Right lobe of liver (tissue), 6 donors: ENCODE data around the gene RPTOR. TPM values are rescaled to one million over a fixed set of nuclear protein-coding genes. Genes with fewer than 3 reads are reported as not detected.

Source experiments
- ATAC-seq, 4 donors: fragments of 200-7000 bp; cut with Tn5 transposase; one replicate each; pipeline ENCODE4 v1.9.1; 2020; ENCODE audit warnings: mild to moderate bottlenecking in 4 of 4, moderate library complexity in 4 of 4
- DNase-seq, 3 donors: peaks; one replicate each; pipeline ENCODE4 v3.0.0-alpha.2; 2020
- H3K27ac ChIP-seq, 3 donors: fragments of 200-600 bp; one replicate each; pipeline ENCODE4 v1.8.0; 2022
- H3K27me3 ChIP-seq, 2 donors: fragments of 200-600 bp; one replicate each; pipeline ENCODE4 v1.8.0; 2022
- H3K36me3 ChIP-seq, 4 donors: fragments of 200-600 bp; sonication (generic) in 1 of 4; one replicate each; pipeline versions ENCODE4 v1.5.1 to v1.8.0; 2017 to 2022; ENCODE audit warnings: control low read depth in 1 of 4
- H3K4me1 ChIP-seq, 4 donors: fragments of 200-600 bp; sonication (generic) in 1 of 4; one replicate each; pipeline versions ENCODE4 v1.5.1 to v1.8.0; 2017 to 2022; ENCODE audit warnings: control low read depth in 1 of 4
- H3K4me3 ChIP-seq, 3 donors: fragments of 200-600 bp; one replicate each; pipeline ENCODE4 v1.8.0; 2022
- H3K9me3 ChIP-seq, 4 donors: fragments of 200-600 bp; sonication (generic) in 1 of 4; one replicate each; pipeline versions ENCODE4 v1.5.1 to v1.8.0; 2017 to 2022; ENCODE audit warnings: control low read depth in 1 of 4
- POLR2A ChIP-seq: fragments of 450-650 bp; IDR thresholded peaks from one replicate; pipeline ENCODE4 v1.6.1; 2017; ENCODE audit warnings: antibody characterized with exemption, mild to moderate bottlenecking
- WGBS: methylation state at CpG from one replicate; pipeline ENCODE4 v1.1.6; 2018; ENCODE audit warnings: low coverage, low lambda C conversion rate; ENCODE audit not compliant: insufficient coverage; ENCODE audit errors: missing lambda C conversion rate; 5-methylcytosine and 5-hydroxymethylcytosine counted together
- intact Hi-C, 2 donors: fragments of 100-400 bp; cut with DNase I; formaldehyde crosslinking; loops; one replicate each; pipeline versions ENCODE4 v1.11.2 to v1.14.1; 2022
- total RNA-seq, 6 experiments: library from RNA; depleted of rRNA in 2 of 6; stranded (reverse); fragments of >200 nt in 2 of 6; fragmentation: NEBNext Ultra II Directional in 3 of 6; extraction: Animal tissue kit (Norgen Biotek cat#: 25700) in 3 of 6; gene quantifications; one replicate each; pipeline versions ENCODE4 v1.1.0 to v1.2.4, GENCODE V29; 2016 to 2023
- TF ChIP-seq, protein P1 (sequence below), 4 donors: fragments of 200-600 bp in 3 of 4; fragments of 450-650 bp in 1 of 4; IDR thresholded peaks; one replicate each; pipeline versions ENCODE4 v1.5.1 to v1.8.0; 2016 to 2022; ENCODE audit warnings: antibody characterized with exemption in 4 of 4, mild to moderate bottlenecking in 2 of 4
- donor health status: DM: no; HTN: yes; CAD: no.
- donor health status: DM: no; HTN: no; CAD: no.
- donor health status: DM: no; HTN: no; CAD: no.
- donor health status: DM: no; HTN: yes; CAD: no.
- donor health status: DM: no; HTN: yes; CAD: no.

The RPTOR gene
- total RNA-seq, 6 experiments from 2014 or later, result 13.1 to 24.0 (median 15.5) TPM

DNA sequence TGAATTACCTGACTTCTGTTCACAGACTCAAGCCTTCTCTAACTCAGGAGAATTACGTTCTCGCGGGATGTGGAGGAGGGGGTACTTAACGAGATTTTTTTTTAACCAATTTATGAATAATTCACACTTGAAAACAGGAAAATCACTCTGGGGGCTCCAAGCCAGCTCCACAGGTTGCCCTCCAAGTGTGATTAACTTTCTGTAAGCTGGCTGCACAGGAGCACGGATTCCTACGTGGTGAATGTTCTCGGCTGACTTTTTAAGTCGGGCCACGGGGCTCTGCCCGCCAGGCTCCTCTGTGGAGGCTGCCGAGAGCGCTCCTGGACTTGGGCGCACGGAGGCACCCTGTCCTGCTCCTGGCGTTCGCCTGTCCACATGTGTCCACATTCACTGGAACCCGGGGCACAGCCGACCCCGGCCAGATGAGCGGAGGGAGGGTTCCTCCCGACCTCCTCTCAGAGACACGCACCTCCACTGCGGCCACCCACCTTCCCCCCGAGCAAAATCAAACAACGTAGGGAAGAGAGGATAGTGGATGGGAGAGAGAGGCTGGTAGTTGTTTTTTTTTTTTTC, 299.9 kb downstream of the RPTOR start:
- no peaks in the 10 kb centered on the region for H3K27me3 ChIP-seq
- intact Hi-C loops, result no loop called here
- no peaks in the 10 kb centered on the region for H3K4me1 ChIP-seq
- no peak overlapping the region for H3K4me3 ChIP-seq
- H3K9me3 ChIP-seq, result no peaks in the 10 kb centered on the region
- ATAC-seq, result no peak
- TF ChIP-seq, protein P1, sequence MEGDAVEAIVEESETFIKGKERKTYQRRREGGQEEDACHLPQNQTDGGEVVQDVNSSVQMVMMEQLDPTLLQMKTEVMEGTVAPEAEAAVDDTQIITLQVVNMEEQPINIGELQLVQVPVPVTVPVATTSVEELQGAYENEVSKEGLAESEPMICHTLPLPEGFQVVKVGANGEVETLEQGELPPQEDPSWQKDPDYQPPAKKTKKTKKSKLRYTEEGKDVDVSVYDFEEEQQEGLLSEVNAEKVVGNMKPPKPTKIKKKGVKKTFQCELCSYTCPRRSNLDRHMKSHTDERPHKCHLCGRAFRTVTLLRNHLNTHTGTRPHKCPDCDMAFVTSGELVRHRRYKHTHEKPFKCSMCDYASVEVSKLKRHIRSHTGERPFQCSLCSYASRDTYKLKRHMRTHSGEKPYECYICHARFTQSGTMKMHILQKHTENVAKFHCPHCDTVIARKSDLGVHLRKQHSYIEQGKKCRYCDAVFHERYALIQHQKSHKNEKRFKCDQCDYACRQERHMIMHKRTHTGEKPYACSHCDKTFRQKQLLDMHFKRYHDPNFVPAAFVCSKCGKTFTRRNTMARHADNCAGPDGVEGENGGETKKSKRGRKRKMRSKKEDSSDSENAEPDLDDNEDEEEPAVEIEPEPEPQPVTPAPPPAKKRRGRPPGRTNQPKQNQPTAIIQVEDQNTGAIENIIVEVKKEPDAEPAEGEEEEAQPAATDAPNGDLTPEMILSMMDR (IDR thresholded peaks at IDR 0.05), result no peak
- no peak for TF ChIP-seq POLR2A
- no peak overlapping the region for H3K27ac ChIP-seq
- peak in 1 of 3 donors; percentile 41 for DNase-seq
- 88% methylated on average over 10 of the region's 25 CpGs for WGBS
- H3K36me3 ChIP-seq, result no peaks in the 10 kb centered on the region

DNA sequence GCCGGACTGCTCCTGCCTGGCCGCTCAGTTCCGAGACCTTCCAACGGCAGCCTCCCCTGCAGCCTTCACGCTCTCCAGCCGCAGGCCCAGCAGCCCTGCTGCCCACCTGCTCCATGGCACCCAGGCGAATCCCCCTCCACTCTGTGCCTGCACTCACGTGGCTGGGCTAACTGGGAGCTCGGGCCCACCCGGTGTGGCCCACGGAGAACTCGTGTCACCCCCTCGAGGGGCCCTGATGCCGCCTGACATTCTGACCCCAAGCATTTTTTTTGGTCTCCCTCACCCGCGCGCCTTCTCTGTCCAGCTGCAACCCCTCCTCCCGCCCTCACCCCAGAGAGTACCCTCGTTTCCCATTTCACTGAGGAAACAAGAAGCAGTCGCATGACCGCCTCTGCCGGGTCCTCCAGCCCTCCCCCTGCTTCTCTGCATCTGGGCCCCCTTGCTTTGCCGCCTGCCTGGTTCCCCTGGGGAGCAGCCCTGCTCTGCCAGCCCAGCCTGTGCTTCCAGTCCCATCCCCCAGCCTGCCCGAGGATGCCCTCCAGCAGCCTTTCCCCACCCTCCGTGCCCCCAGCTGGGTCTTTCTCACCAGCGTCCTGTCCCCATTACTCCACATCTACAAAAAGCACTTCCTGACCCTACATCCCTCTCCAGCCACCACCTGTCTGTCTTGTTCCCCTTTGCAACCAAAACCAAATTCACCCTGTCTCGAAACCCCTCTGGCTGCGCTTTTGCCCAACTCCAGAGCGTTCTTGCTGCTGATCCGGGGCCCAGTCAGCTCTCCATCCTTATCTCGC, 300.6 kb downstream of the RPTOR start:
- peak in 1 of 4 donors; percentile 25 for ATAC-seq
- WGBS, result 94% methylated on average over 17 of the region's 31 CpGs
- intact Hi-C loops, result no loop called here
- Histone ChIP-seq H3K9me3 (no peaks in the 10 kb centered on the region), H3K4me1 (no peaks in the 10 kb centered on the region), H3K27ac (no peak overlapping the region), H3K27me3 (no peaks in the 10 kb centered on the region), H3K4me3 (no peak overlapping the region), H3K36me3 (no peaks in the 10 kb centered on the region)
- no peak for TF ChIP-seq POLR2A
- TF ChIP-seq, protein P1 (IDR thresholded peaks at IDR 0.05), result no peak
- no peak for DNase-seq

DNA sequence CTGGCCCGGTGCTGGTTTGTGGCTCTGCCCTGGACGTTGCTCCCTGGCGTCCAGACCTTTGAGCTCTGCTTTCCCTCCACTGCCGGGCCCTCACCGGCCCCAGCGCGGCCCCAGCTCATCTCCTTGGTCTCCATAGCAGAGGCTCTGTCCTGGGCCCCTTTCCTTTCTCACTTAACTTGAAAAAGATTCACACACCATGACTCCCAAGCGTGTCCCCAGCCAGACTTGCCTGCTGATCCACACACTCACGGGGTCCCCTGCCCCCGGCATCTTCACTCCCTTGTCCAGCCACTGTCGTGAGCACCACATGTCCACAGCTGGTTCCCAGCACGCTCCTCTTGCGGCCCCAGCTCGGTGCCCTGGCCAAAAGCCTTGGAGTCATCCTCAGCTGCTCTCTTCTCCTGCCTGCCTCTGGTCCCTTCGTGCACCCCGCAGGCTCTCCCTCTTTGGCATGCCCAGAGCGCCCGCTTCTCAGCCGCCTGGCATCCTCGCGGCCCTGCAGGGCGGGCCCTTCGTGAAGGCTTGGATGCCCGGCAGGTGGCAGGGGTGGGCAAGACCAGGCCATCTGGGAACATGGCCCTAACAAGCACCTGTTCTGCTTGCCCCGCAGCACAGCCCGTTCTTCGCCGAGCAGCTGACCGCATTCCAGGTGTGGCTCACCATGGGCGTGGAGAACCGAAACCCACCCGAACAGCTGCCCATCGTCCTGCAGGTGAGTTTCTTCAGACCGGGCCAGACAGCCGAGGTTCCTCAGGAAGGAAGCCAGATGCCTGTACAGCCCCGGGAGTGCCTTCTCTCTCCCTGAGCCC, 301.4 kb downstream of the RPTOR start:
- WGBS, result 68% methylated on average over 10 of the region's 36 CpGs
- TF ChIP-seq, protein P1 (IDR thresholded peaks at IDR 0.05), result no peak
- TF ChIP-seq POLR2A, result no peak
- H3K27me3 ChIP-seq, result no peaks in the 10 kb centered on the region
- H3K9me3 ChIP-seq, result no peaks in the 10 kb centered on the region
- no peaks in the 10 kb centered on the region for H3K4me1 ChIP-seq
- H3K36me3 ChIP-seq, result no peaks in the 10 kb centered on the region
- no peak overlapping the region for H3K27ac ChIP-seq
- DNase-seq (peak in 1 of 3 donors; percentile 48), ATAC-seq (no peak)
- no peak overlapping the region for H3K4me3 ChIP-seq
- intact Hi-C loops, result no loop called here

DNA sequence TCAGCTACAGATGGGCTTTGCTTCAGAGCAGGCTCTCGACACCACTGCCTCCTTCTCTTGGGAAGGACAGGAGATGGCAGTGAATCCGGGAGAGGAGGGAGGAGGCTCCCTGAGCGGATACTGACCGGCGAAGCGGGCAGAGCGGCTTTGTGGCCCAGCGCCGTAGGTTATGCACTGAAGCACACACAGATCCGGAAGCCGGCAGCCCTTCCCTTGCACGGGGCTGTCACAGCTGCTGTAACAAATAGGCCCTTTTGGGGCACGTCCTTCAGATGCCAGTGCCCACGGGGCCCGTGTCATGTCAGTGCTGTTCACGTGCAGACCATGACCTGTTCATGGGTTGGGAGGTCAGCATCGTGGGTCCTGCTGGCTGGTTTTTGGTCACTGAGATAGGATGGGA, 302.3 kb downstream of the RPTOR start:
- no peaks in the 10 kb centered on the region for H3K36me3 ChIP-seq
- TF ChIP-seq, protein P1 (IDR thresholded peaks at IDR 0.05), result no peak
- TF ChIP-seq POLR2A, result no peak
- no peak overlapping the region for H3K27ac ChIP-seq
- WGBS, result 94% methylated on average over 5 of the region's 17 CpGs
- intact Hi-C loops, result no loop called here
- H3K4me3 ChIP-seq, result no peak overlapping the region
- no peaks in the 10 kb centered on the region for H3K4me1 ChIP-seq
- ATAC-seq (no peak), DNase-seq (no peak)
- H3K27me3 ChIP-seq, result no peaks in the 10 kb centered on the region
- H3K9me3 ChIP-seq, result no peaks in the 10 kb centered on the region
